SK-N-MC (cell line): Measurements from ENCODE around the gene APOL2.

Experiments used
- EZH2 ChIP-seq: fragments of 200-600 bp; sonication (generic); IDR thresholded peaks from one replicate; pipeline ENCODE4 v1.6.1; 2017; ENCODE audit warnings: antibody characterized with exemption
- POLR2AphosphoS5 ChIP-seq: IDR thresholded peaks from 2 replicates; pipeline ENCODE4 v1.6.1; 2012; ENCODE audit warnings: mild to moderate bottlenecking, low read depth, low read length, borderline replicate concordance

DNA sequence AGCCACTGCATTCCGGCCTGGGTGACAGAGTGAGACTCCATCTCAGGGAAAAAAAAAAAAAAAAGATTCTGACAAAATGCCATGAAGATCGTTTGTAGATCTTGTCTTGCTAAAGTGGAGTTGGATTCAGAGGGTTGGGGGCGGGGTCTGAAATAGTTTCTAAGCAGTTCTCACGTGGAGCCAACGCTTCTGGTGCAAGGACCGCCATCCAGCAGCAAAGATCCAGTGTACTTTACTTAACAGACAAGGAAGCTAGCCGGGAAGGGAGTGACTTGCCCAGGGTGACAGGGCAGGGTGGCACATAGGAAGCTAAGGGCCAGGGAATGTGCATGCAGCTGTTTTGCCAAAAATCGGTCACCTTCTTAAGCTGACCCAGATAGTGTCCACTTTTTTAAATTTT lies 41.1 kb upstream of the APOL2 start:
- TF ChIP-seq EZH2 (no peak), POLR2AphosphoS5 (no peak)
